Stimulated activated CD8-positive, alpha-beta memory T cell treated with anti-CD3 and anti-CD28 coated beads, Interleukin-4, amount 100 ng/mL, for 48 hours (primary cell): Measurements from ENCODE around the gene RETREG2.

Source experiments
- DNase-seq: peaks from one replicate; pipeline ENCODE4 v3.0.0-alpha.2; 2020

Gene RETREG2, protein sequence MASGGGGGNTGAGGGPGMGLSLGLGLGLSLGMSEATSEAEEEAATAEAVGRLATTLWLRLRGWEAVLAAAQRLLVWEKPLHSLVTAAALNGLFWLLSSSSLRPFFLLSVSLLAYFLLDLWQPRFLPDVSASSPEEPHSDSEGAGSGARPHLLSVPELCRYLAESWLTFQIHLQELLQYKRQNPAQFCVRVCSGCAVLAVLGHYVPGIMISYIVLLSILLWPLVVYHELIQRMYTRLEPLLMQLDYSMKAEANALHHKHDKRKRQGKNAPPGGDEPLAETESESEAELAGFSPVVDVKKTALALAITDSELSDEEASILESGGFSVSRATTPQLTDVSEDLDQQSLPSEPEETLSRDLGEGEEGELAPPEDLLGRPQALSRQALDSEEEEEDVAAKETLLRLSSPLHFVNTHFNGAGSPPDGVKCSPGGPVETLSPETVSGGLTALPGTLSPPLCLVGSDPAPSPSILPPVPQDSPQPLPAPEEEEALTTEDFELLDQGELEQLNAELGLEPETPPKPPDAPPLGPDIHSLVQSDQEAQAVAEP

GRCh38 chr2:219177552-219178376 lies at the start of gene RETREG2:
RETREG2 (plus strand) TSS chr2:219178275; CDS start chr2:219178353, 78 bp downstream.
- peak; percentile 80 for DNase-seq

GRCh38 chr2:219128396-219128795 lies 49.7 kb upstream of the RETREG2 start:
- no peak for DNase-seq

GRCh38 chr2:219129589-219129988 lies 48.5 kb upstream of the RETREG2 start:
- DNase-seq: no peak

- DNase-seq: no peak
Observed at GRCh38 chr2:219131327-219131726, 46.7 kb upstream of the RETREG2 start.

- DNase-seq: no peak
Observed at GRCh38 chr2:219131744-219132143, 46.3 kb upstream of the RETREG2 start.

DNA sequence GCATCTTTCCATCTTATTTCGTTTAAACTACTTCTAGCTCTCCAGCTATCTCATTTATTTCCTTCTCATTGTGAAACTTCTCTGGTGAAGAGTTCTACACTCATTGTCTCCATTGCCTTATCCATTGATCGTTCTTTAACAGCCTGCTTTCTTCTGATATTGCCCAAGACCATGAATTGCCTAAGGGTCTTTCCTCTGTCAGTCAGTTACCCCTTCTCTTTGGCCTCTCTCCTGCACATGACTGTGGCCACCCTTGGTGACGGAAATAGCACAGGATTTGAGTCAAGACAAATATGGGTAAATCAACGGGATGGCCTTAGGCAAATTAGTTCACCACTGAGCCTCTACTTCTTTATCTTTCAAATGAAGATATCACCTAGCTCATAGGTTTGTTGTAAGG lies 44.1 kb upstream of the RETREG2 start:
- DNase-seq: no peak

DNA sequence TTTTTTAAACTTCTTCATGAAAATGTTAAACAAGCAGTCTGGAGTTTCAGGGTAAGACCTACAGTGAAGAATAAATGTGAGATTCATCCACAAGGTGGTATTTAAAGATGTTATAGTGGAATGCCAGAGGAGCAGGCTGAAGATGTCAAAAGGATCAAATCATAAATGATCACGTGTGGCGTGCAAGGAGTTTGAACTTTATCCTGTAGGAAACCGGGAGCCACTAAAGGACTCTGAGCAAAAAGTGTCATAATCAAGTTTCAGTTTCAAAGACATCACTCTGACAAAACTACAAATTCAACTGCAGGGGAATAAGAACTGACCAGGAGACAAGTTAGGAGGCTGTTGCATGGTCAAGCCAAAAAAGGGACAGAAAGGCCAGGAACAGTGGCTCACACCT lies 37.4 kb upstream of the RETREG2 start:
- no peak for DNase-seq

GRCh38 chr2:219142329-219142728 lies 35.7 kb upstream of the RETREG2 start:
- no peak for DNase-seq

GRCh38 chr2:219149667-219150066 lies 28.4 kb upstream of the RETREG2 start:
- no peak for DNase-seq

GRCh38 chr2:219155054-219155644 lies 22.9 kb upstream of the RETREG2 start:
- peak; percentile 35 for DNase-seq

- DNase-seq: no peak
Observed at GRCh38 chr2:219157396-219157795, 20.7 kb upstream of the RETREG2 start.

DNA sequence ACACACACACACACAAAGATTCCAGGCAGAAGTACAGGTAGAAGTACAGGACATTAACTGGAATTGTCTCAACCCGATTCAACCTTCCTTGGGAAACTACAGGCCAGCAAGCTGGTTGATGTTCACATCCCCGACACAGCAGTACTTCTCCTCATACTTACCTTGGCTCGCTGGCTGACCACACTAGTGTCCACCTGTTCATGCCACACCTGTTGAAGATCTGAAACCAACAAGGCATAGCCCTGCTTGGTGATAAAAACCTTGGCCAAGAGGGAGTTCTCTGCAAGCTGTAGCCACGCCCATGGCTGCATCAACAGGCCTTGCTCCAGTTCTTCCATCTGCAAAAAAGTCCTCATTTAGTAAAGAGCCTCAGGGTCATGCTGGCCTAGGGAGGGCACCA lies 20.1 kb upstream of the RETREG2 start:
- DNase-seq: no peak

- DNase-seq: no peak
Observed at GRCh38 chr2:219158586-219158985, 19.5 kb upstream of the RETREG2 start.

GRCh38 chr2:219159771-219160185 lies 18.3 kb upstream of the RETREG2 start:
- no peak for DNase-seq

DNA sequence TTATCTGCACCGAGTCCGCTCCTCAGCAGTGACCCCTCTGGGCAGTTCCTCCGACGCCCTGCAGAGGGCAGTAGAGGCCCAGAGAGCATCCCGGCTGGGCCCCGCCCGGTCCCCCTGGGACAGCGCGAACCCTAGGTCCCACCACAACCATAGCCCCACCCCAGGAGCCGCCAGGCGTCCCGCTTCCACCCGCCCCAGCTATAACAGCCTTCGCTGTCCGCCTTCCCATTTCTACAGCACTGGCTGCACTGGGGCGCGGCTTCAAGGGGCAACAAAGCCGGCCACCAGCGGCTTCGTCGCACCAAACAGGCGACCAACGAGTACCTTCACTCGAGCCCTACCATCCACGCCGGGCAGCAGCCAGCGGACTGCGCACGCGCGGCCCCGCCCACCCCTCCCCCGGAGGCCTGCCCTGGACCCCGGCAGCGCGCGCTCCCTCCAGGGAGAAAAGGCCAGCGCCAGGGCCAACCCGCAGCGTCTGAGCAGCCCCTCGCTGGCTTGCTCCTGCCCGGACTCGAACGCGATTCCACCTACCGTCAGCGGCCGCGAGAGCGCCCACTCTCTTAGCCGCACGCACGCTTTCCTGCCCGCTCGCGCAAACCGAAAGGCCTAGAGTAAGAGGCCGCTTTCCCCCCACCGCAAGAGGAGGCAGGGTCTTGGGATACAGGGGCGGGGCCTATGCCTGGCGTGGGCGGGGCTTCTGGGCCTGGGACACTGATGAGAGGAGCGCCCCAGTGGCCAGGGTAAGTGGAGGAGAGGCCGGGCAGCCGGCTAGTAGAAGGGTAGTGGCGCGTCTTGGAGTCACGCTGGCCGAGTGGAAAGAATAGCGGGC lies 17.7 kb upstream of the RETREG2 start, which contains the start of gene NHEJ1:
Gene NHEJ1 (minus strand): TSS at position 630 of the 832 bp plus-strand sequence. CDS start 2,453 bp downstream, outside the sequence.
- DNase-seq: peak; percentile 99

DNA sequence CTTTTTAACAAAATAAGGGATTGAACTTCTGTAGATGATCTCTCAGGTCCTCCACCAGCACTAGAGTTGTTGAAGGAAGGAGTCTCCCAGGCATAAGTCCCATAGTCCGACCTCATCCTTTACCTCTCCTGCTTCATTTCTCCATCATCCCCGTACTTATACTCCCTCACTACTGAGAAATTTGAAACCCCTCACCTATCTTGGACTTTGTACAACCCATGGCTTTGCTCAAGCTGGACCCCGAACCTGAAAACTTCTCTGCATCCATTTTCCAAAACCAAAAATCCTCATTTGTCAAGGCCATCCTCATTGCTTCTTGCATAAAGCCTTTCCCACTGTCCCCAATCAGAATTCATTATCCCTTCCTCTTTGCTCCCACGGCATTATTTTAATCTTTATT lies 17.0 kb upstream of the RETREG2 start:
- DNase-seq: no peak

GRCh38 chr2:219163156-219163555 lies 14.9 kb upstream of the RETREG2 start:
- DNase-seq: no peak

- no peak for DNase-seq
Observed at GRCh38 chr2:219165058-219165911, 12.8 kb upstream of the RETREG2 start.

GRCh38 chr2:219167997-219168396 lies 10.1 kb upstream of the RETREG2 start:
- DNase-seq: no peak

DNA sequence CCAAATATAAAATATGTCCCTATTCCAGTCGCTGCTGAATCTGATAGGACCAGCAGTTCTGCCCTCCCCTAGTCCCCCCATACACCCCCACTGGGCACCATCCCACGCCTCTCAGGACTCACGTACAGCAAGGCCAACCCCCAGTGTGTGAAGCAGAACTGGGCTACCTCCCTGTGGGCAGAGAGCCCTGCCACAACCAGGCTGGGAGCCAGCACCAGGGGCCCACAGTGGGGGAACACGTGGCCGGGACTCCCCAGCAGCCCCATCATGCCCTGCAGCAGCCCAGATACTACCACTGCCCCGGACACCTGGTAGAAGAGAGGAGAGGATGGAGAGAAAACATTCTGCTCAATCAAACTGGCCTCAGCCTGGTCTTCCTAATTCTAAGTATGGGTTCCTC lies 9.5 kb upstream of the RETREG2 start:
- DNase-seq: no peak

DNA sequence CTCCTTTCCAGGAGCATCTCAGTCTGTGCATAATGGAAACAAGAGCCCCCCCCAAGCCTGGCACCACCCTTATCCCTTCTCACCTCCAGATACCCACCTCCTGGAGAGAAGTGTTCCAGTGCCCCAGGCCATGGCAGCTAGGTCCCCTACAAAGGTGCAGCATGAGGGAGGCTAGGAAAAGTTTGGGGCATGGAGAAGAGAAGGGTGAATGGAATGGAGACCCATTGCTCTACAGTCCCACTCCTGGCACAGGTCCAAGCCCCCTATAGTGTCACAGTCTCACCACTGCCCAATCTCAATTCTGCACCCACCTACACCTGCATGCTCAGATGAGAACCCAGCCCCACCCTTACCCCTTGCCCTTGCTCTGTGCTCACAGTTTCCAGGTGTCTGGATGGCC lies 9.1 kb upstream of the RETREG2 start:
- DNase-seq: no peak
